Glomerular endothelial cell (primary cell): ENCODE measurements around the gene SLC29A4. TPM values are rescaled to one million over a fixed set of nuclear protein-coding genes. Genes with fewer than 3 reads are reported as not detected.

Experiments
- DNase-seq: peaks from one replicate; pipeline ENCODE4 v3.0.0-alpha.2; 2011; ENCODE audit warnings: low read depth, low spot score; ENCODE audit errors: extremely low read depth
- total RNA-seq: library from RNA; depleted of rRNA; stranded (reverse); fragments of >200 nt; gene quantifications from 2 replicates; pipeline ENCODE4 v1.2.3, GENCODE V29; 2015

Gene SLC29A4
- total RNA-seq, 1 donor from 2014 or later, result 3.8 TPM

- no peak for DNase-seq
Measured at GRCh38 chr7:5350600-5351385, 68.0 kb downstream of the SLC29A4 start.

DNA sequence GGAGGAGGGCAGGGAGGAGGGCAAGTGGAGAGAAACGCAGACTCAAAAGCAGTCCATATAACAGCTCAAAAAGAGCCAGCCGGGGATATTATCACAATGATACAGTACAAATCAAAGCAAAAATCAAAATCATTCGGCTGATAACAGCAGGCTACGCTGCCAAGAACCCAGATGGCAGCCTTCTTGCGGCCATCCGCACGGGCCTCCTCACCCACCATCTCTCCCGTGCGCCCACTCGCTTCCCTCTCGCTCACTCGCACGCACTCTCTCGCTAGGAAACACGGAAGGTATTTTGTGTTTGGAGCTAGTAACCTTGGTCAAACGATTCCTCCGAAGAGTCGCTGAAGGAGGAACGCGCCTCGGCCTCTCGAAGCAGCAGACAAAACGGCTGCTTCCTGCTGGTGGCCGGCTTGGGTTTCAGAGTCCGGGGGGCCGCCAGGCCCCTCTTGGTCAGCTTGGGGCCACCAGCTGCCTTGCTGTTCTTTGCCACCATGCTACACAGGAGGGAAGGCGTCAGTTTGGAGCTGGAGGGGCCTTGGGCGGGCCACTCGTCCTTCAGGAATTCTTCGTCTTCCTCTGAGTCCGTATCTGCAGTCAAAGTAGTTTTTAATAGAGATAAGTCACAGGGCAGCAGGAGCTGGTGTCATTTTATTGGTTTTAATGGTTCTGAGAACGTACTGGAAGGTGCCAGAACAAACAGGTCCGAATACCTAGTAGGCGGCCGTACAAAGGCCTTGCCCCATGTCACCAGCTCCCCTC is 68.9 kb downstream of the SLC29A4 start:
- DNase-seq, result no peak

DNA sequence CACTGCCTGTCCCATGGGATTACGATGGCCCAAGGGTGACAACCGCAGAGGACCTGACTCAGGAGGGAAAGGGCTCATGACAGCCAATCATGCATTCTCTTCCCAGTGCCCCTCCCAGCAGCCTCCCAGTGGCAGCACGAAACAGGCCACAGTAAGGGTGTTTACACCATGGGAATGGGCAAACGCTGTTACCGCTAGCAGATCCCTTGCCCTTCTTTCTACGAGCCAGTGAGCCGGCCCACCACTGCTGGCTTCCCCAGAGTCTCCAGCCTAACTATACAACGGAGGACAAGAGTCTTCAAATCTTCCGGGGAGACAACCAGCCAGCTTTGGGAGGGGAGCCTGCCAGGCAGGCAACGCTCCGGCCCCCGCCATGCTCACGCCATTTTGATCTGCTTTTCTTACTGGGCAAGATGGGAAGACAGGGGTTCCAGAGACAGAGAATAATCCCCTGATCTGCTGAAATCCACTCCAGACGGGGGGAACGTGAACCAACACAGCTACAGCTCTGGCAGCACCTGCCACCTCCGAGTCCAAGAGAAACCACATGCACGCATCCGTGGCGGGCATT is 69.8 kb downstream of the SLC29A4 start:
- no peak for DNase-seq

DNA sequence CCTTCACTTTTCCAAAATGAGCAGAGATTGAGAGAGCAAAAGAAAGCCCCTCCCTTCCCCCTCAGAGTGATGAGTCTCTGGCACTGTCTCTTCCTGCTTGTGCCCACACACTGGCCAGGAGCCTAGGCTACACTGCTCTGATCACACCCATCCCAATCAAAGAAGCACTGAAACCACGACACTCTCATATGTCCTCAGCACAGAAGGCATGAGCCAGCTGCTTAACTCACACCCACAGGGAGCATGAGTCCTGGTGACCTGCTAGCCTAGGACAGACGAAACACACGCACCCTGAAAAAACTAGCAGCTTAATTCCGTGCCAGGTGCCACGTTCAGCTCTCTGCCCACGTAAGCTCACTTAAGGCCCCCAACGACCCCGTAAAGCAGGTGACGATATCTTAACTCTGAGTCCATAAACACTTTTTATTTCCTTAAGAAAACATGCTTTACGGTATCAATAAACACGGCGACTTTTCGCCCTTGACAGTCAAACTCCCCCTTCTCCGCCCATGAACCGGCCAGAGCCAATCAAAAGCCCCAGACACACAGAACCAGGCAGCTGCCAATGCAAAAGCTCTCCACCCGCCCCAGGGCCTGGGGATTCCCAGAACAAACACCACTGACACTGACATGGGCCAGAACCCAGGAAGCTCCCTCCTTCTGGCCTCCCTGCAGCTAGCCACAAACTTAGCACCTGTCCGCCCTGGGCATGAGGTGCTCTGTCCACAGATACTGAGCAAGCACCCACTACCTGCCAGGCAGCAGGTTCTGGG is 71.9 kb downstream of the SLC29A4 start:
- DNase-seq, result no peak

Other genes starting within 250 kb of the SLC29A4 start
- 6.5 and 8.4 TPM in 2 replicates for gene RBAK, start 237.1 kb upstream of the SLC29A4 start, total RNA-seq
- 79.4 and 85.8 TPM in 2 replicates for gene WIPI2, start 92.7 kb upstream of the SLC29A4 start, total RNA-seq
- gene TNRC18, start 140.9 kb downstream of the SLC29A4 start, total RNA-seq, result 70.9 and 99.1 TPM in 2 replicates
- 18.6 and 21.8 TPM in 2 replicates for gene FBXL18, start 230.9 kb downstream of the SLC29A4 start, total RNA-seq
- 4,812 and 7,971 TPM in 2 replicates for gene ACTB, start 247.7 kb downstream of the SLC29A4 start, total RNA-seq